Lung (tissue), 12 donors: ENCODE results near the gene MAPKAPK3. TPM values are rescaled to one million over a fixed set of nuclear protein-coding genes. Genes with fewer than 3 reads are reported as not detected.

Experiments
- ATAC-seq: fragments of 200-7000 bp; cut with Tn5 transposase; one replicate; pipeline ENCODE4 v1.9.1; 2020; ENCODE audit warnings: moderate number of reproducible peaks; ENCODE audit not compliant: insufficient read depth, low FRiP score
- DNase-seq, 3 donors: peaks; one replicate each; pipeline ENCODE4 v3.0.0-alpha.2; 2013 to 2017
- H3K27ac ChIP-seq, 2 donors: one replicate each; pipeline ENCODE4 v1.5.1; 2013; ENCODE audit warnings: mild to moderate bottlenecking in 2 of 2, moderate library complexity in 2 of 2, control low read depth in 1 of 2, inconsistent platforms in 1 of 2, low read depth in 1 of 2, low read length in 1 of 2
- H3K27me3 ChIP-seq, 3 donors: one replicate each; pipeline ENCODE4 v1.5.1; 2013; ENCODE audit warnings: low read length in 2 of 3; ENCODE audit not compliant: control insufficient read depth in 3 of 3, insufficient read depth in 3 of 3
- H3K36me3 ChIP-seq, 4 donors: one replicate each; pipeline ENCODE4 v1.5.1; 2013; ENCODE audit warnings: low read length in 4 of 4, mild to moderate bottlenecking in 1 of 4, moderate library complexity in 1 of 4; ENCODE audit not compliant: control insufficient read depth in 4 of 4, insufficient read depth in 4 of 4
- H3K4me1 ChIP-seq, 5 donors: one replicate each; pipeline ENCODE4 v1.5.1; 2013; ENCODE audit warnings: low read length in 5 of 5, mild to moderate bottlenecking in 2 of 5, moderate library complexity in 1 of 5; ENCODE audit not compliant: control insufficient read depth in 5 of 5, insufficient read depth in 5 of 5
- H3K4me3 ChIP-seq: one replicate; pipeline ENCODE4 v1.5.1; 2013; ENCODE audit warnings: mild to moderate bottlenecking, control low read depth, moderate library complexity
- H3K9ac ChIP-seq, 2 donors: one replicate each; pipeline ENCODE4 v1.5.1; 2013; ENCODE audit warnings: low read length in 2 of 2, control low read depth in 1 of 2; ENCODE audit not compliant: insufficient read depth in 1 of 2
- H3K9me3 ChIP-seq, 4 donors: one replicate each; pipeline ENCODE4 v1.5.1; 2013; ENCODE audit warnings: low read length in 3 of 4, mild to moderate bottlenecking in 1 of 4, moderate library complexity in 1 of 4; ENCODE audit not compliant: control insufficient read depth in 4 of 4, insufficient read depth in 3 of 4
- CTCF ChIP-seq: IDR thresholded peaks from 2 replicates; pipeline ENCODE4 v1.5.1; 2012; ENCODE audit warnings: mild to moderate bottlenecking; ENCODE audit errors: control extremely low read depth, extremely low read depth
- WGBS, 2 donors: extraction: QIAGEN DNeasy Blood & Tissue Kit; methylation state at CpG; one replicate each; pipeline ENCODE4 v1.1.7; 2013; 5-methylcytosine and 5-hydroxymethylcytosine counted together
- polyA plus RNA-seq, 2 donors: library from polyadenylated mRNA; stranded (reverse); fragments of 200-250 nt; gene quantifications; one replicate each; pipeline ENCODE4 v1.2.1, GENCODE V29; 2013
- total RNA-seq, 2 donors: library from RNA; depleted of rRNA in 1 of 2; stranded (reverse); fragments of >200 nt in 1 of 2; gene quantifications; one replicate each; pipeline ENCODE4 v1.2.1, GENCODE V29; 2014 to 2021
- donor health status: control.
- donor health status: control.
- donor health status: Bipolar disorder and iron deficiency.
- donor health status: healthy.
- donor health status: DM: yes; HTN: yes; CAD: no.

Gene MAPKAPK3
- total and polyA plus RNA-seq, 4 donors: 23.6 to 96.1 (median 71.4) TPM

- Histone ChIP-seq H3K36me3 (no peaks in the 10 kb centered on the region), H3K4me3 (no peak overlapping the region), H3K27me3 (no peaks in the 10 kb centered on the region), H3K9ac (no peak overlapping the region), H3K9me3 (peaks cover 0 to 1% (median 0%) of the 10 kb centered on the region in 4 donors), H3K27ac (peak overlapping the region; percentile 40 to 78), H3K4me1 (peaks cover 0 to 15% (median 4%) of the 10 kb centered on the region in 5 donors)
- ATAC-seq (no peak), DNase-seq (no peak)
- TF ChIP-seq CTCF: no peak
- WGBS, 2 donors: 16 to 23% methylated on average over 5 of the region's 5 CpGs
These were observed 24.4 kb upstream of the MAPKAPK3 start for GRCh38 chr3:50592568-50592967.

GRCh38 chr3:50594253-50594785 lies 22.6 kb upstream of the MAPKAPK3 start:
- H3K4me3 ChIP-seq: no peak overlapping the region
- H3K36me3 ChIP-seq: no peaks in the 10 kb centered on the region
- no peak for DNase-seq
- H3K9ac ChIP-seq: peak overlapping the region in 1 of 2 donors; percentile 29
- H3K27me3 ChIP-seq: no peaks in the 10 kb centered on the region
- H3K4me1 ChIP-seq: peaks cover 0 to 19% (median 6%) of the 10 kb centered on the region in 5 donors
- ATAC-seq: no peak
- no peak for TF ChIP-seq CTCF
- 32 to 50% methylated on average over 2 of the region's 2 CpGs for WGBS, 2 donors
- H3K9me3 ChIP-seq: peaks cover 0 to 1% (median 0%) of the 10 kb centered on the region in 4 donors
- no peak overlapping the region for H3K27ac ChIP-seq

GRCh38 chr3:50599115-50599715 lies 17.7 kb upstream of the MAPKAPK3 start:
- Histone ChIP-seq H3K27ac (peak overlapping the region; percentile 92 to 98), H3K9me3 (peaks cover 0 to 1% (median 0%) of the 10 kb centered on the region in 4 donors)

More at GRCh38 chr3:50599115-50599715, 17.7 kb upstream of the MAPKAPK3 start:
- H3K4me3 ChIP-seq: no peak overlapping the region
- no peak for DNase-seq
- H3K27me3 ChIP-seq: no peaks in the 10 kb centered on the region
- peaks cover 15 to 42% (median 37%) of the 10 kb centered on the region in 5 donors for H3K4me1 ChIP-seq
- H3K36me3 ChIP-seq: peaks cover 0 to 3% (median 0%) of the 10 kb centered on the region in 4 donors
- WGBS, 2 donors: 84 to 90% methylated on average over 6 of the region's 6 CpGs
- no peak overlapping the region for H3K9ac ChIP-seq
- ATAC-seq: no peak
- TF ChIP-seq CTCF: no peak
